Measurements from ENCODE around the gene HOXA6. TPM values are rescaled to one million over a fixed set of nuclear protein-coding genes. Genes with fewer than 3 reads are reported as not detected.

Gene HOXA6
- total RNA-seq, 2 donors from 2014 or later: 6.9 to 7.5 TPM

- intact Hi-C loops (cut with DNase I): loop anchor here (5.0 to 10.0 kb wide), 3 partner anchors 948 to 1285 kb away; partner anchors contain the start of genes CBX3 and HNRNPA2B1
- Histone ChIP-seq H3K27me3 (replicated peaks; ENCODE audit: insufficient read depth) (no peaks in the 10 kb centered on the region), H3K36me3 (no peaks in the 10 kb centered on the region), H3K4me1 (replicated peaks) (peaks cover 4% of the 10 kb centered on the region), H3K4me3 (peak overlapping the region; percentile 39 to 44), H3K27ac (peak overlapping the region; percentile 85 to 87), H3K9me3 (no peaks in the 10 kb centered on the region)
- 49% methylated on average over 13 of the region's 13 CpGs for WGBS
- DNase-seq (ENCODE audit: low spot score): peak; percentile 23
- TF ChIP-seq POLR2A (IDR thresholded peaks at IDR 0.05) (no peak), CTCF (IDR thresholded peaks at IDR 0.05) (no peak)
Measured at GRCh38 chr7:27149842-27150567, 2.4 kb upstream of the HOXA6 start.

GRCh38 chr7:27148756-27149641, 1.4 kb upstream of the HOXA6 start:
- TF ChIP-seq CTCF (IDR thresholded peaks at IDR 0.05) (no peak), POLR2AphosphoS5 (IDR thresholded peaks at IDR 0.05) (peak; percentile 72), POLR2A (IDR thresholded peaks at IDR 0.05) (no peak)
- WGBS: 26% methylated on average over 30 of the region's 30 CpGs
- H3K4me3 ChIP-seq: peak overlapping the region; percentile 35 to 39
- no peak for DNase-seq (ENCODE audit: low spot score)
- peaks cover 4% of the 10 kb centered on the region for H3K4me1 ChIP-seq (replicated peaks)
- H3K9me3 ChIP-seq: no peaks in the 10 kb centered on the region
- no peaks in the 10 kb centered on the region for H3K27me3 ChIP-seq (replicated peaks; ENCODE audit: insufficient read depth)
- intact Hi-C loops (cut with DNase I): no loop called here
- peak overlapping the region; percentile 85 to 87 for H3K27ac ChIP-seq
- no peaks in the 10 kb centered on the region for H3K36me3 ChIP-seq

- no peak for DNase-seq (ENCODE audit: low spot score)
- no peaks in the 10 kb centered on the region for H3K27me3 ChIP-seq (replicated peaks; ENCODE audit: insufficient read depth)
- TF ChIP-seq POLR2A (IDR thresholded peaks at IDR 0.05) (no peak), POLR2AphosphoS5 (IDR thresholded peaks at IDR 0.05) (peak; percentile 0)
- peaks cover 4% of the 10 kb centered on the region for H3K4me1 ChIP-seq (replicated peaks)
- intact Hi-C loops (cut with DNase I): no loop called here
- H3K4me3 ChIP-seq: peak overlapping the region; percentile 35 to 38
- WGBS: 28% methylated on average over 28 of the region's 28 CpGs
- H3K27ac ChIP-seq: peak overlapping the region; percentile 85 to 87
- H3K9me3 ChIP-seq: no peaks in the 10 kb centered on the region
- H3K36me3 ChIP-seq: no peaks in the 10 kb centered on the region
Measured at GRCh38 chr7:27148031-27148755, 619 bp upstream of the HOXA6 start.

GRCh38 chr7:27146491-27147198, 929 bp downstream of the HOXA6 start:
- peak overlapping the region; percentile 85 to 87 for H3K27ac ChIP-seq
- no peaks in the 10 kb centered on the region for H3K27me3 ChIP-seq (replicated peaks; ENCODE audit: insufficient read depth)
- no peak for TF ChIP-seq CTCF (IDR thresholded peaks at IDR 0.05)
- TF ChIP-seq POLR2A (IDR thresholded peaks at IDR 0.05): no peak
- no peak for TF ChIP-seq POLR2AphosphoS5 (IDR thresholded peaks at IDR 0.05)
- H3K36me3 ChIP-seq: no peaks in the 10 kb centered on the region
- peak overlapping the region in 1 of 2 donors; percentile 38 for H3K4me3 ChIP-seq
- 78% methylated on average over 5 of the region's 5 CpGs for WGBS
- intact Hi-C loops (cut with DNase I): no loop called here
- no peak for DNase-seq (ENCODE audit: low spot score)
- H3K4me1 ChIP-seq (replicated peaks): peaks cover 4% of the 10 kb centered on the region
- H3K9me3 ChIP-seq: no peaks in the 10 kb centered on the region
